ENCODE data around the gene RRP15.

- TF ChIP-seq CREM (CRISPR knock-in tag; IDR thresholded peaks at IDR 0.05) (no peak), CTCF (IDR thresholded peaks at IDR 0.05) (no peak), MAX (CRISPR knock-in tag; IDR thresholded peaks at IDR 0.05) (no peak), ZNF121 (CRISPR knock-in tag; IDR thresholded peaks at IDR 0.05) (no peak)
These were observed 14.3 kb downstream of the RRP15 start for GRCh38 chr1:218299416-218299815.

Data from WTC11 (cell line).